IMR-90 (cell line): ENCODE data around the gene SLC22A12. TPM values are rescaled to one million over a fixed set of nuclear protein-coding genes. Genes with fewer than 3 reads are reported as not detected.

Experiments used
- ATAC-seq: fragments of 200-7000 bp; cut with Tn5 transposase; 2 replicates; pipeline ENCODE4 v1.9.1; 2020; ENCODE audit warnings: low read depth, mild to moderate bottlenecking, moderate library complexity
- BruUV-seq: library from RNA; stranded (reverse); fragments of 400-500 nt; replicated peaks from 2 replicates; lab custom pipeline; 2021; lab: Mats Ljungman, UMichigan
- CTCF ChIA-PET: fragments of 300-600 bp; formaldehyde crosslinking; extraction: SDS; loops from one replicate; lab custom pipeline; 2021; ENCODE audit warnings: antibody characterized with exemption; lab: Yijun Ruan, JAX
- POLR2A ChIA-PET: fragments of 300-600 bp; sonication (Branson Sonifier 250); formaldehyde crosslinking; loops from one replicate; lab custom pipeline; 2022; ENCODE audit warnings: antibody characterized with exemption; ENCODE audit not compliant: unreplicated experiment; lab: Charles Lee
- DNase-seq: peaks from one replicate; pipeline ENCODE4 v3.0.0; 2013
- H2AFZ ChIP-seq: replicated peaks from 2 replicates; pipeline ENCODE3; 2013; ENCODE audit warnings: low read length, mild to moderate bottlenecking; ENCODE audit not compliant: poor library complexity
- H2AK5ac ChIP-seq: 2 replicates; pipeline ENCODE4 v1.6.1; 2013; ENCODE audit warnings: low read depth, low read length, inconsistent platforms
- H2AK9ac ChIP-seq: replicated peaks from 2 replicates; pipeline ENCODE3; 2013; ENCODE audit warnings: mild to moderate bottlenecking, low read depth, low read length, moderate library complexity; ENCODE audit not compliant: poor library complexity
- H2BK120ac ChIP-seq: 2 replicates; pipeline ENCODE4 v1.6.1; 2013; ENCODE audit warnings: low read depth, low read length, inconsistent platforms
- H2BK15ac ChIP-seq: 3 replicates; pipeline ENCODE4 v1.6.1; 2013; ENCODE audit warnings: low read depth, low read length, inconsistent platforms
- H2BK20ac ChIP-seq: 2 replicates; pipeline ENCODE4 v1.6.1; 2013; ENCODE audit warnings: low read depth, mild to moderate bottlenecking, inconsistent platforms, low read length, moderate library complexity
- H2BK5ac ChIP-seq: 2 replicates; pipeline ENCODE4 v1.6.1; 2013; ENCODE audit warnings: mild to moderate bottlenecking, low read depth, low read length, inconsistent platforms; ENCODE audit not compliant: poor library complexity, severe bottlenecking
- H3K14ac ChIP-seq: replicated peaks from 2 replicates; pipeline ENCODE4 v1.6.1; 2013; ENCODE audit warnings: low read depth, low read length, inconsistent platforms
- H3K18ac ChIP-seq: 2 replicates; pipeline ENCODE4 v1.6.1; 2013; ENCODE audit warnings: low read depth, low read length, control low read depth
- H3K23ac ChIP-seq: 2 replicates; pipeline ENCODE4 v1.6.1; 2013; ENCODE audit warnings: low read depth, low read length, inconsistent platforms
- H3K27ac ChIP-seq: 2 replicates; pipeline ENCODE4 v1.5.1; 2013; ENCODE audit warnings: mild to moderate bottlenecking, control low read depth, low read length; ENCODE audit not compliant: insufficient read depth
- H3K27me3 ChIP-seq: 2 replicates; pipeline ENCODE4 v1.6.1; 2013; ENCODE audit warnings: low read length; ENCODE audit not compliant: control insufficient read depth, insufficient read depth
- H3K36me3 ChIP-seq: 2 replicates; pipeline ENCODE4 v1.6.1; 2013; ENCODE audit warnings: low read length, mixed read lengths; ENCODE audit not compliant: control insufficient read depth, insufficient read depth
- H3K4ac ChIP-seq: 2 replicates; pipeline ENCODE4 v1.6.1; 2013; ENCODE audit warnings: low read depth, low read length, inconsistent platforms
- H3K4me1 ChIP-seq: 2 replicates; pipeline ENCODE4 v1.6.1; 2013; ENCODE audit warnings: low read length, mixed read lengths; ENCODE audit not compliant: control insufficient read depth, insufficient read depth
- H3K4me2 ChIP-seq: 2 replicates; pipeline ENCODE4 v1.6.1; 2013; ENCODE audit warnings: low read depth, mild to moderate bottlenecking, control low read depth, low read length, moderate library complexity
- H3K4me3 ChIP-seq: 2 replicates; pipeline ENCODE4 v1.5.1; 2013; ENCODE audit warnings: low read depth, mild to moderate bottlenecking, control low read depth, low read length, moderate library complexity; ENCODE audit not compliant: insufficient read depth
- H3K56ac ChIP-seq: 2 replicates; pipeline ENCODE4 v1.6.1; 2013; ENCODE audit warnings: low read length, inconsistent platforms; ENCODE audit not compliant: insufficient read depth; ENCODE audit errors: extremely low read depth
- H3K79me1 ChIP-seq, 2 experiments: 2 replicates each; pipeline ENCODE4 v1.6.1; 2013; ENCODE audit warnings: low read length in 2 of 2, inconsistent platforms in 1 of 2, low read depth in 1 of 2
- H3K9ac ChIP-seq: 2 replicates; pipeline ENCODE4 v1.6.1; 2013; ENCODE audit warnings: low read depth, low read length, control low read depth
- H3K9me1 ChIP-seq: 2 replicates; pipeline ENCODE4 v1.6.1; 2013; ENCODE audit warnings: low read length, inconsistent platforms; ENCODE audit not compliant: insufficient read depth
- H3K9me3 ChIP-seq: 2 replicates; pipeline ENCODE4 v1.6.1; 2013; ENCODE audit warnings: low read length; ENCODE audit not compliant: control insufficient read depth, insufficient read depth
- H4K20me1 ChIP-seq: 2 replicates; pipeline ENCODE4 v1.6.1; 2013; ENCODE audit warnings: low read length, inconsistent platforms; ENCODE audit not compliant: insufficient read depth
- H4K5ac ChIP-seq: 2 replicates; pipeline ENCODE4 v1.6.1; 2013; ENCODE audit warnings: mild to moderate bottlenecking, low read depth, low read length, control low read depth
- H4K8ac ChIP-seq, 2 experiments: 2 replicates each; pipeline ENCODE4 v1.6.1; 2013; ENCODE audit warnings: low read depth in 2 of 2, low read length in 2 of 2, control low read depth in 1 of 2, inconsistent platforms in 1 of 2
- H4K91ac ChIP-seq: 2 replicates; pipeline ENCODE4 v1.6.1; 2013; ENCODE audit warnings: low read depth, low read length, inconsistent platforms; ENCODE audit not compliant: insufficient read depth
- CEBPB ChIP-seq: IDR thresholded peaks from 2 replicates; pipeline ENCODE4 v1.6.1; 2012; ENCODE audit warnings: low read depth, low read length, improper control_type of control experiment
- MAZ ChIP-seq: IDR thresholded peaks from 2 replicates; pipeline ENCODE4 v1.6.1; 2012; ENCODE audit warnings: low read depth, mild to moderate bottlenecking, low read length, improper control_type of control experiment, moderate library complexity, borderline replicate concordance
- NFE2L2 ChIP-seq: fragments of 150-350 bp; IDR thresholded peaks from 2 replicates; pipeline ENCODE4 v1.6.1; 2016; ENCODE audit warnings: low read depth, mild to moderate bottlenecking, low read length
- RCOR1 ChIP-seq: IDR thresholded peaks from 2 replicates; pipeline ENCODE4 v1.6.1; 2012; ENCODE audit warnings: mild to moderate bottlenecking, low read length, improper control_type of control experiment; ENCODE audit not compliant: insufficient replicate concordance
- WGBS, 2 experiments: methylation state at CpG; one replicate each; pipeline versions ENCODE4 v1.1.5 to v1.1.7; 2013; ENCODE audit warnings: missing lambda C conversion rate in 2 of 2; ENCODE audit not compliant: insufficient read length in 1 of 2; ENCODE audit errors: extremely low coverage in 2 of 2; 5-methylcytosine and 5-hydroxymethylcytosine counted together
- dilution Hi-C: fragments of 300-500 bp; cut with HindIII; formaldehyde crosslinking; loops from one replicate; pipeline ENCODE4 v1.14.3; 2018; ENCODE audit warnings: low sequenced_read_pairs; ENCODE audit not compliant: unreplicated experiment
- in situ Hi-C: fragments of 300-500 bp; cut with MboI; formaldehyde crosslinking; loops from 3 replicates; pipeline ENCODE4 v1.14.3; 2019; ENCODE audit warnings: low sequenced_read_pairs, inconsistent platforms, mixed read lengths
- intact Hi-C: fragments of 100-400 bp; cut with micrococcal nuclease; formaldehyde crosslinking; loops from 2 replicates; pipeline ENCODE4 v1.10.0; 2022
- polyA plus RNA-seq, 3 experiments: library from polyadenylated mRNA; depleted of rRNA; stranded (reverse); fragments of >200 nt; gene quantifications; 2 replicates each; pipeline ENCODE4 v1.2.3, GENCODE V29; 2012; ENCODE audit warnings: low replicate concordance in 1 of 3
- total RNA-seq: library from RNA; depleted of rRNA; stranded (reverse); fragments of >200 nt; gene quantifications from 2 replicates; pipeline ENCODE4 v1.2.3, GENCODE V29; 2012

SLC22A12 gene
- total and polyA plus RNA-seq, 2 of the 4 experiments (the other 2 are of a cell fraction), result not detected

DNA sequence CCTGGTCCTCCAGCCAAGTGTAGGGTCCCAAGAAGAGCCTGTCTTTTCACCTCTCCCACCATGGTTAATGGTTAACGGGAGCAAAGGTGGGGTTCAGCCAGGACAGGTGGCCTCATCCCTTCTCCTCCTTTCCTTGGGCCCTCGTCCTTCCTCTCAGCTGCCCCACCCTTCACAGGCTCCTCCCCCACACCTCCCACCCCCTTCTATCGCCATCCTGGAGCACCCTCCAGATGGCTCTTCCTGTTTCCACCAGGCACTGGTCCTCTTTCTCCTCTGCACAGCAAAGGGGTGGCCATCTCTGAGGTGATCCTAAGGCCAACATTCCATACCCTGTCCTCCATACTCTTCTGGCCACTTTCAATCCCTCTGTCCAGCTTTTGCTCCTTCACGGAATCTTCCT is 48.9 kb downstream of the SLC22A12 start:
- no peak overlapping the region for H2AK5ac ChIP-seq
- in situ Hi-C loops (no loop called here), dilution Hi-C loops (no loop called here), intact Hi-C loops (no loop called here)
- H3K9me3 ChIP-seq, result peaks cover 5% of the 10 kb centered on the region; the same call in 1 of the 2 replicates
- H3K56ac ChIP-seq, result no peak overlapping the region
- DNase-seq, result no peak
- H3K27me3 ChIP-seq, result peaks cover 85% of the 10 kb centered on the region
- no peak overlapping the region for H3K27ac ChIP-seq
- H3K4me2 ChIP-seq, result no peak overlapping the region
- no peaks in the 10 kb centered on the region for H3K79me1 ChIP-seq
- no peak overlapping the region for H4K8ac ChIP-seq
- H3K18ac ChIP-seq, result no peak overlapping the region
- TF ChIP-seq CEBPB (no peak), MAZ (no peak), NFE2L2 (no peak), RCOR1 (no peak)
- no peak overlapping the region for H2AK9ac ChIP-seq
- H3K14ac ChIP-seq, result no peak overlapping the region
- ATAC-seq, result no peak
- H3K23ac ChIP-seq, result no peak overlapping the region
- BruUV-seq, result no TSS peak
- H3K4me3 ChIP-seq, result no peak overlapping the region
- H4K5ac ChIP-seq, result no peak overlapping the region
- no peaks in the 10 kb centered on the region for H3K4me1 ChIP-seq
- H4K20me1 ChIP-seq, result peaks cover 5% of the 10 kb centered on the region
- no peak overlapping the region for H2BK20ac ChIP-seq
- H2AFZ ChIP-seq, result no peak overlapping the region
- H2BK5ac ChIP-seq, result no peak overlapping the region
- POLR2A ChIA-PET, result no interaction called here
- no peak overlapping the region for H2BK120ac ChIP-seq
- WGBS, 2 experiments, result 35% methylated on average over 4 of the region's 4 CpGs; no CpG with 5 or more reads in 1 of the 2 experiments
- CTCF ChIA-PET, result no interaction called here
- no peak overlapping the region for H3K4ac ChIP-seq
- H3K9me1 ChIP-seq, result 0 out of 2 replicates have a peak, but pooled peaks cover 3% of the 10 kb centered on the region
- H3K36me3 ChIP-seq, result no peaks in the 10 kb centered on the region
- no peak overlapping the region for H2BK15ac ChIP-seq
- no peak overlapping the region for H4K91ac ChIP-seq
- H3K9ac ChIP-seq, result no peak overlapping the region
